ENCODE results near the gene MEIOB. TPM values are rescaled to one million over a fixed set of nuclear protein-coding genes. Genes with fewer than 3 reads are reported as not detected.

Gene MEIOB
- polyA plus RNA-seq, 3 donors, result not detected

GRCh38 chr16:1879477-1879876 is 7.5 kb upstream of the MEIOB start:
- Mint-ChIP-seq H3K4me1 (no peaks in the 10 kb centered on the region), H3K4me3 (no peak overlapping the region), H3K27me3 (ENCODE audit: low read depth in 3 of 3) (peaks cover 11 to 36% (median 34%) of the 10 kb centered on the region in 3 donors), H3K36me3 (no peaks in the 10 kb centered on the region), H3K9me3 (no peaks in the 10 kb centered on the region), H3K27ac (no peak overlapping the region)
- peaks cover 0 to 19% of the 10 kb centered on the region in 2 donors for H3K27me3 ChIP-seq (ENCODE audit: control insufficient read depth in 2 of 2, insufficient read depth in 2 of 2, low read length in 2 of 2)
- WGBS (ENCODE audit: insufficient coverage), result no CpG with 5 or more reads among the region's 2 CpGs
- no peak for TF ChIP-seq CTCF (IDR thresholded peaks at IDR 0.05)
- H3K36me3 ChIP-seq (replicated peaks in 1 of 2; ENCODE audit: control insufficient read depth in 1 of 2, insufficient read depth in 2 of 2, low read length in 2 of 2), result no peaks in the 10 kb centered on the region
- no peaks in the 10 kb centered on the region for H3K79me2 ChIP-seq (ENCODE audit: insufficient read depth, low read length)
- H2AFZ ChIP-seq (ENCODE audit: insufficient read depth, low read depth, low read length, poor library complexity, severe bottlenecking), result no peak overlapping the region
- no peak overlapping the region for H3K27ac ChIP-seq (ENCODE audit: low read depth in 1 of 2, low read length in 2 of 2)
- no peak overlapping the region for H3K9ac ChIP-seq (ENCODE audit: insufficient read depth, low read length, poor library complexity, severe bottlenecking)
- intact Hi-C loops (cut with micrococcal nuclease), result no loop called here
- H3K9me3 ChIP-seq (replicated peaks in 1 of 2; ENCODE audit: control insufficient read depth in 1 of 2, insufficient read depth in 1 of 2, low read length in 2 of 2), result no peaks in the 10 kb centered on the region
- no peak overlapping the region for H3K4me2 ChIP-seq (replicated peaks; ENCODE audit: extremely low read depth, low read length, poor library complexity, severe bottlenecking)
- no peaks in the 10 kb centered on the region for H3K4me1 ChIP-seq (ENCODE audit: control insufficient read depth in 1 of 2, insufficient read depth in 2 of 2, low read length in 2 of 2)
- no peaks in the 10 kb centered on the region for H4K20me1 ChIP-seq (ENCODE audit: insufficient read depth, low read length)
- H3K4me3 ChIP-seq (replicated peaks in 1 of 3; ENCODE audit: low read depth in 2 of 3, low read length in 3 of 3), result no peak overlapping the region
- DNase-seq, result no peak

GRCh38 chr16:1878256-1878655 is 6.3 kb upstream of the MEIOB start:
- 100% methylated on average over 1 of the region's 5 CpGs for WGBS (ENCODE audit: insufficient coverage)
- Histone ChIP-seq H3K27me3 (ENCODE audit: control insufficient read depth in 2 of 2, insufficient read depth in 2 of 2, low read length in 2 of 2) (peaks cover 1 to 24% of the 10 kb centered on the region in 2 donors), H4K20me1 (ENCODE audit: insufficient read depth, low read length) (no peaks in the 10 kb centered on the region), H3K27ac (ENCODE audit: low read depth in 1 of 2, low read length in 2 of 2) (no peak overlapping the region), H3K79me2 (ENCODE audit: insufficient read depth, low read length) (no peaks in the 10 kb centered on the region), H3K4me3 (replicated peaks in 1 of 3; ENCODE audit: low read depth in 2 of 3, low read length in 3 of 3) (no peak overlapping the region), H3K9ac (ENCODE audit: insufficient read depth, low read length, poor library complexity, severe bottlenecking) (no peak overlapping the region), H3K4me2 (replicated peaks; ENCODE audit: extremely low read depth, low read length, poor library complexity, severe bottlenecking) (no peak overlapping the region), H3K9me3 (replicated peaks in 1 of 2; ENCODE audit: control insufficient read depth in 1 of 2, insufficient read depth in 1 of 2, low read length in 2 of 2) (no peaks in the 10 kb centered on the region), H3K36me3 (replicated peaks in 1 of 2; ENCODE audit: control insufficient read depth in 1 of 2, insufficient read depth in 2 of 2, low read length in 2 of 2) (no peaks in the 10 kb centered on the region), H2AFZ (ENCODE audit: insufficient read depth, low read depth, low read length, poor library complexity, severe bottlenecking) (no peak overlapping the region), H3K4me1 (ENCODE audit: control insufficient read depth in 1 of 2, insufficient read depth in 2 of 2, low read length in 2 of 2) (no peaks in the 10 kb centered on the region)
- Mint-ChIP-seq H3K36me3 (no peaks in the 10 kb centered on the region), H3K4me3 (peak overlapping the region in 1 of 2 donors; percentile 21), H3K4me1 (no peaks in the 10 kb centered on the region), H3K27ac (no peak overlapping the region), H3K27me3 (ENCODE audit: low read depth in 3 of 3) (peaks cover 21 to 46% (median 45%) of the 10 kb centered on the region in 3 donors), H3K9me3 (no peaks in the 10 kb centered on the region)
- TF ChIP-seq CTCF (IDR thresholded peaks at IDR 0.05), result no peak
- DNase-seq, result no peak
- intact Hi-C loops (cut with micrococcal nuclease), result no loop called here

Measured in CD14-positive monocyte (primary cell).